Activated CD4-positive, alpha-beta T cell treated with anti-CD3 and anti-CD28 coated beads, Interleukin-2, amount 10 ng/mL, durations not matched to agents 24 days and 14 days (primary cell): Measurements from ENCODE around the gene ATR. TPM values are rescaled to one million over a fixed set of nuclear protein-coding genes. Genes with fewer than 3 reads are reported as not detected.

Source experiments
- total RNA-seq: library from RNA; stranded (reverse); gene quantifications from 2 replicates; pipeline ENCODE4 v1.2.3, GENCODE V29; 2022

The ATR gene
- total RNA-seq, 1 donor from 2014 or later: 35.0 TPM

Other genes starting within 250 kb of the ATR start
- 43.8 and 49.5 TPM in 2 replicates for gene XRN1, start 130.7 kb downstream of the ATR start, total RNA-seq
- 4.6 TPM in 2 replicates for gene PLS1, start 17.7 kb upstream of the ATR start, total RNA-seq
- gene TRPC1, start 145.3 kb upstream of the ATR start, total RNA-seq: 0.92 and 1.7 TPM in 2 replicates